ENCODE results near the gene TBC1D4.

GRCh38 chr13:75347457-75347856, 134.5 kb downstream of the TBC1D4 start:
- no peak for TF ChIP-seq CTCF (IDR thresholded peaks at IDR 0.05)
- TF ChIP-seq EP300 (IDR thresholded peaks at IDR 0.05; ENCODE audit: low read depth) = no peak
- TF ChIP-seq POLR2AphosphoS5 (IDR thresholded peaks at IDR 0.05) = no peak
- TF ChIP-seq POLR2A (IDR thresholded peaks at IDR 0.05) = no peak
